HepG2 (cell line): ENCODE measurements around the gene LHB. TPM values are rescaled to one million over a fixed set of nuclear protein-coding genes. Genes with fewer than 3 reads are reported as not detected.

Source experiments
- ATF1 ChIP-seq: IDR thresholded peaks from 2 replicates; pipeline ENCODE4 v1.6.1; 2016; ENCODE audit warnings: mild to moderate bottlenecking, control low read depth
- EHMT2 ChIP-seq: fragments of 200-600 bp; sonication (generic); IDR thresholded peaks from 2 replicates; pipeline ENCODE4 v1.7.0; 2017; ENCODE audit warnings: antibody characterized with exemption, low read depth, low read length, borderline replicate concordance
- GABPA ChIP-seq, 2 experiments: IDR thresholded peaks; 2 replicates each; pipeline ENCODE4 v1.6.1; 2011 to 2016; ENCODE audit warnings: low read depth in 2 of 2, low read length in 1 of 2, missing biosample characterization in 1 of 2, missing genetic modification characterization in 1 of 2
- NFKB2 ChIP-seq: sonication (generic); formaldehyde crosslinking; IDR thresholded peaks from 2 replicates; pipeline ENCODE4 v1.4.0; 2020; ENCODE audit warnings: missing genetic modification reagents, borderline replicate concordance
- RCOR2 ChIP-seq: IDR thresholded peaks from 2 replicates; pipeline ENCODE4 v1.6.1; 2016; ENCODE audit warnings: missing biosample characterization, missing genetic modification reagents
- SOX13 ChIP-seq, 3 experiments: fragments of 450-650 bp in 1 of 3; sonication (generic) in 1 of 3; formaldehyde crosslinking in 1 of 3; IDR thresholded peaks in 2 of 3; conservative IDR thresholded peaks in 1 of 3; 2 replicates each; pipeline versions ENCODE4 v1.5.0 to v1.6.1; 2016 to 2020; ENCODE audit warnings: antibody characterized with exemption in 1 of 3, mild to moderate bottlenecking in 1 of 3, missing compliant biosample characterization in 1 of 3, missing genetic modification reagents in 1 of 3, moderate library complexity in 1 of 3
- ZBTB46 ChIP-seq: sonication (generic); formaldehyde crosslinking; IDR thresholded peaks from 2 replicates; pipeline ENCODE4 v1.4.0; 2020; ENCODE audit warnings: mild to moderate bottlenecking, missing genetic modification reagents, borderline replicate concordance
- ZMYM3 ChIP-seq: sonication (generic); formaldehyde crosslinking; IDR thresholded peaks from 2 replicates; pipeline ENCODE4 v1.5.1; 2020; ENCODE audit warnings: mild to moderate bottlenecking, missing genetic modification reagents
- ZNF143 ChIP-seq: sonication (generic); formaldehyde crosslinking; IDR thresholded peaks from 2 replicates; pipeline ENCODE4 v1.4.0; 2020; ENCODE audit warnings: missing genetic modification reagents
- ZNF280B ChIP-seq: sonication (generic); formaldehyde crosslinking; IDR thresholded peaks from 2 replicates; pipeline ENCODE4 v1.5.0; 2020; ENCODE audit warnings: missing genetic modification reagents, mild to moderate bottlenecking, borderline replicate concordance
- ZNF543 ChIP-seq: sonication (generic); formaldehyde crosslinking; IDR thresholded peaks from 2 replicates; pipeline ENCODE4 v1.4.0; 2020; ENCODE audit warnings: mild to moderate bottlenecking, missing genetic modification reagents
- ZNF784 ChIP-seq: sonication (generic); formaldehyde crosslinking; IDR thresholded peaks from 2 replicates; pipeline ENCODE4 v1.5.1; 2020; ENCODE audit warnings: missing genetic modification reagents, mild to moderate bottlenecking, borderline replicate concordance
- ZNF792 ChIP-seq: IDR thresholded peaks from 2 replicates; pipeline ENCODE4 v1.6.1; 2016
- ZSCAN25 ChIP-seq: sonication (generic); formaldehyde crosslinking; IDR thresholded peaks from 2 replicates; pipeline ENCODE4 v1.8.0; 2022; ENCODE audit warnings: mild to moderate bottlenecking, missing genetic modification reagents
- polyA plus RNA-seq, 8 experiments: library from polyadenylated mRNA; depleted of rRNA in 3 of 8; stranded (reverse) in 7 of 8; unstranded in 1 of 8; fragments of >200 nt; fragmentation: Illumina TruSeq in 4 of 8; extraction: Trizol in 4 of 8; gene quantifications; 2 replicates each; pipeline versions ENCODE4 v1.2.1 to v1.2.3, GENCODE V29; 2011 to 2016; ENCODE audit warnings: low read depth in 4 of 8, missing spikeins in 1 of 8, mixed read lengths in 1 of 8; ENCODE audit not compliant: insufficient read depth in 1 of 8
- total RNA-seq, 5 experiments: library from RNA; depleted of rRNA; stranded (reverse); fragments of >200 nt; fragmentation: Illumina TruSeq; extraction: Trizol; gene quantifications; 2 replicates each; pipeline ENCODE4 v1.2.3, GENCODE V29; 2016; ENCODE audit warnings: low read depth in 1 of 5
- TF ChIP-seq, protein P1 (sequence below): sonication (generic); formaldehyde crosslinking; IDR thresholded peaks from 2 replicates; pipeline ENCODE4 v1.4.0; 2020; ENCODE audit warnings: missing genetic modification reagents
- TF ChIP-seq, protein P2 (sequence below): sonication (generic); formaldehyde crosslinking; IDR thresholded peaks from 2 replicates; pipeline ENCODE4 v1.5.1; 2020; ENCODE audit warnings: mild to moderate bottlenecking, missing genetic modification reagents, borderline replicate concordance
- TF ChIP-seq, protein P3 (sequence below): sonication (generic); formaldehyde crosslinking; IDR thresholded peaks from 2 replicates; pipeline ENCODE4 v1.5.0; 2020; ENCODE audit warnings: missing genetic modification reagents, mild to moderate bottlenecking, borderline replicate concordance

The LHB gene
- total and polyA plus RNA-seq, 2 of the 13 experiments (the other 11 are each of a cell fraction or from before 2014, with no cell fraction given), result not detected

DNA sequence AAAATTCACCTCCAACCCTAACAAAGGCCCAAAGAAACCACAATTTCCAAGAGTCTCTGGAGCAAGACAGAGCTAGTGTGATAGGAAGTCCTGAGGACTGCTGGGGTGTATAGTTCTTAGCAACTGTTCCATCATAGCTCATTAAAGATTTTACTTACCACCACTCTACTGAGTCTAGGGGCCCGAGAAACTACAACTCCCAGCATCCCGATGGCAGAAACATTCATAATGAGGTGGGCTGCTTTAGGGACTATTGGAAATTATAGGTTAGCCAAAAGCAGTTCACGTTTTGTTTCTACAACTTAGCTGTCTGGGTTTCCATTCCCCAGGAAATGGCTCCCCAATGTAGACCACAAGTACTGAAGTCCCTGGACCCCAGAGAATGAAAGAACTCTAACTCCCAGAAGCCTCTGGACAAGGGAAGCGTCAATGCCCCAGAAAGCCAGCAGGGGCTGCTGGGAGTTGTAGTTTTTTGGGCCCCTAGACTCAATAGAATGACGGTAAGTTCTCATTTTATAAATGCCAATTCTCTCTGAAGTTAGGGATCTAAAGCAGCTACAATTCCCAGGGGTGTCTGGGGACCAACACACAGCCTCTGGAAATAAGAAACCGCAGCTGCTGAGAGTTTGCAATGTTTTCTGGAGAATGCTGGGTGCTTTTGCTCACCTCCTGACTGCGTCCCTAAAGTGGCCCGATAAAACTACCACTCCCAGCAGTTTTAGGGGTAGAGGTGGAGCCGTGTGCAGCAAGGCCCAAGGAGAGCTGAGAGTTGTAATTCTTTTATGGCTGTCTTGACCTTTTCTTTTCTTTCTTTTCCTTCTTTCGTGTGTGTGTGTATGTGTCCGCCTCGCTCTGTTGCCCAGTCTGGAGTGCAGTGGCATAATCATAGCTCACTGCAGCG lies 40.7 kb downstream of the LHB start (continued):
- TF ChIP-seq, protein P1, sequence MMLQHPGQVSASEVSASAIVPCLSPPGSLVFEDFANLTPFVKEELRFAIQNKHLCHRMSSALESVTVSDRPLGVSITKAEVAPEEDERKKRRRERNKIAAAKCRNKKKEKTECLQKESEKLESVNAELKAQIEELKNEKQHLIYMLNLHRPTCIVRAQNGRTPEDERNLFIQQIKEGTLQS, result no peak
- TF ChIP-seq NFKB2 (CRISPR knock-in tag), result no peak
- TF ChIP-seq ZMYM3 (CRISPR knock-in tag), result no peak
- no peak for TF ChIP-seq ZNF280B (CRISPR knock-in tag)
- TF ChIP-seq GABPA (IDR thresholded peaks at IDR 0.05; ENCODE audit: low read depth, low read length), result peak; percentile 9; the same call in 1 of the 2 replicates
- peak; percentile 81 for TF ChIP-seq GABPA (CRISPR knock-in tag; IDR thresholded peaks at IDR 0.05; ENCODE audit: low read depth)
- TF ChIP-seq ZNF543 (CRISPR knock-in tag), result no peak
- TF ChIP-seq ZNF143, result peak; percentile 91
- TF ChIP-seq, protein P2, sequence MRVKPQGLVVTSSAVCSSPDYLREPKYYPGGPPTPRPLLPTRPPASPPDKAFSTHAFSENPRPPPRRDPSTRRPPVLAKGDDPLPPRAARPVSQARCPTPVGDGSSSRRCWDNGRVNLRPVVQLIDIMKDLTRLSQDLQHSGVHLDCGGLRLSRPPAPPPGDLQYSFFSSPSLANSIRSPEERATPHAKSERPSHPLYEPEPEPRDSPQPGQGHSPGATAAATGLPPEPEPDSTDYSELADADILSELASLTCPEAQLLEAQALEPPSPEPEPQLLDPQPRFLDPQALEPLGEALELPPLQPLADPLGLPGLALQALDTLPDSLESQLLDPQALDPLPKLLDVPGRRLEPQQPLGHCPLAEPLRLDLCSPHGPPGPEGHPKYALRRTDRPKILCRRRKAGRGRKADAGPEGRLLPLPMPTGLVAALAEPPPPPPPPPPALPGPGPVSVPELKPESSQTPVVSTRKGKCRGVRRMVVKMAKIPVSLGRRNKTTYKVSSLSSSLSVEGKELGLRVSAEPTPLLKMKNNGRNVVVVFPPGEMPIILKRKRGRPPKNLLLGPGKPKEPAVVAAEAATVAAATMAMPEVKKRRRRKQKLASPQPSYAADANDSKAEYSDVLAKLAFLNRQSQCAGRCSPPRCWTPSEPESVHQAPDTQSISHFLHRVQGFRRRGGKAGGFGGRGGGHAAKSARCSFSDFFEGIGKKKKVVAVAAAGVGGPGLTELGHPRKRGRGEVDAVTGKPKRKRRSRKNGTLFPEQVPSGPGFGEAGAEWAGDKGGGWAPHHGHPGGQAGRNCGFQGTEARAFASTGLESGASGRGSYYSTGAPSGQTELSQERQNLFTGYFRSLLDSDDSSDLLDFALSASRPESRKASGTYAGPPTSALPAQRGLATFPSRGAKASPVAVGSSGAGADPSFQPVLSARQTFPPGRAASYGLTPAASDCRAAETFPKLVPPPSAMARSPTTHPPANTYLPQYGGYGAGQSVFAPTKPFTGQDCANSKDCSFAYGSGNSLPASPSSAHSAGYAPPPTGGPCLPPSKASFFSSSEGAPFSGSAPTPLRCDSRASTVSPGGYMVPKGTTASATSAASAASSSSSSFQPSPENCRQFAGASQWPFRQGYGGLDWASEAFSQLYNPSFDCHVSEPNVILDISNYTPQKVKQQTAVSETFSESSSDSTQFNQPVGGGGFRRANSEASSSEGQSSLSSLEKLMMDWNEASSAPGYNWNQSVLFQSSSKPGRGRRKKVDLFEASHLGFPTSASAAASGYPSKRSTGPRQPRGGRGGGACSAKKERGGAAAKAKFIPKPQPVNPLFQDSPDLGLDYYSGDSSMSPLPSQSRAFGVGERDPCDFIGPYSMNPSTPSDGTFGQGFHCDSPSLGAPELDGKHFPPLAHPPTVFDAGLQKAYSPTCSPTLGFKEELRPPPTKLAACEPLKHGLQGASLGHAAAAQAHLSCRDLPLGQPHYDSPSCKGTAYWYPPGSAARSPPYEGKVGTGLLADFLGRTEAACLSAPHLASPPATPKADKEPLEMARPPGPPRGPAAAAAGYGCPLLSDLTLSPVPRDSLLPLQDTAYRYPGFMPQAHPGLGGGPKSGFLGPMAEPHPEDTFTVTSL (CRISPR knock-in tag), result no peak
- no peak for TF ChIP-seq ZNF792 (CRISPR knock-in tag)
- TF ChIP-seq, protein P3, sequence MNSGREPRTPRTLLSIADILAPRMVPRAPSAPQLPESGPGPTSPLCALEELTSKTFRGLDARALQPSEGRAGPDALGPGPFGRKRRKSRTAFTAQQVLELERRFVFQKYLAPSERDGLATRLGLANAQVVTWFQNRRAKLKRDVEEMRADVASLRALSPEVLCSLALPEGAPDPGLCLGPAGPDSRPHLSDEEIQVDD (CRISPR knock-in tag), result no peak
- no peak for TF ChIP-seq ZBTB46 (CRISPR knock-in tag)
- peak; percentile 29; the same call in 1 of the 2 replicates for TF ChIP-seq ATF1 (CRISPR knock-in tag)
- no peak for TF ChIP-seq SOX13 (IDR thresholded peaks at IDR 0.05)
- no peak for TF ChIP-seq SOX13 (CRISPR knock-in tag; conservative IDR thresholded peaks at IDR 0.05 in 1 of 2, IDR thresholded peaks at IDR 0.05 in 1 of 2)
- no peak for TF ChIP-seq EHMT2
- TF ChIP-seq ZSCAN25 (CRISPR knock-in tag), result no peak
- no peak for TF ChIP-seq ZNF784 (CRISPR knock-in tag)
- TF ChIP-seq RCOR2 (CRISPR knock-in tag), result no peak
